Osteocyte (in vitro differentiated cells): ENCODE measurements around the gene DOK6. TPM values are rescaled to one million over a fixed set of nuclear protein-coding genes. Genes with fewer than 3 reads are reported as not detected.
"Not testable (repeated sequence)": the region's sequence is repeated elsewhere in the genome, so short reads cannot be mapped to it uniquely, and the experiment has no call there.

Experiments
- DNase-seq: peaks from one replicate; pipeline ENCODE4 v3.0.0; 2021; ENCODE audit warnings: mixed read lengths; ENCODE audit not compliant: unreplicated experiment; ENCODE audit errors: extremely low spot score
- H3K27ac Mint-ChIP-seq: one replicate; pipeline ENCODE4 v1.8.0; 2021; ENCODE audit warnings: mild to moderate bottlenecking, mixed read lengths; ENCODE audit not compliant: unreplicated experiment
- H3K27me3 Mint-ChIP-seq: one replicate; pipeline ENCODE4 v1.8.0; 2021; ENCODE audit warnings: mixed read lengths; ENCODE audit not compliant: unreplicated experiment
- H3K36me3 Mint-ChIP-seq: one replicate; pipeline ENCODE4 v1.8.0; 2021; ENCODE audit warnings: mixed read lengths; ENCODE audit not compliant: unreplicated experiment
- H3K4me1 Mint-ChIP-seq: one replicate; pipeline ENCODE4 v1.8.0; 2021; ENCODE audit warnings: mixed read lengths; ENCODE audit not compliant: unreplicated experiment
- H3K4me3 Mint-ChIP-seq: one replicate; pipeline ENCODE4 v1.8.0; 2021; ENCODE audit warnings: mild to moderate bottlenecking, moderate library complexity, mixed read lengths; ENCODE audit not compliant: unreplicated experiment
- H3K9me3 Mint-ChIP-seq: one replicate; pipeline ENCODE4 v1.8.0; 2021; ENCODE audit warnings: mixed read lengths; ENCODE audit not compliant: unreplicated experiment
- CTCF ChIP-seq: fragments of 200-600 bp; sonication (generic); IDR thresholded peaks from 2 replicates; pipeline ENCODE4 v1.5.0; 2021; ENCODE audit warnings: antibody characterized with exemption, mild to moderate bottlenecking, moderate library complexity
- long read RNA-seq: library from polyadenylated mRNA; unstranded; transcript quantifications from one replicate; pipeline ENCODE4 v2.0.0, GENCODE V29; 2021
- total RNA-seq: library from RNA; stranded (reverse); gene quantifications from 2 replicates; pipeline ENCODE4 v1.2.1, GENCODE V29; 2021

Gene DOK6
- 3.0 and 4.6 TPM in 2 replicates for total RNA-seq
- long read RNA-seq, full-length matches to known transcripts, result 1 of 1 reads
- long read RNA-seq, partial matches to known transcripts, result 0 of 1 reads
- long read RNA-seq, other reads (novel, unspliced or antisense), result 0 of 1 reads

- H3K4me1 Mint-ChIP-seq, result peaks cover 15% of the 10 kb centered on the region
- peak within 1 kb of the TSS; percentile 54 for H3K27ac Mint-ChIP-seq
- no peaks in the 10 kb centered on the region for H3K9me3 Mint-ChIP-seq
- no peak for DNase-seq
- H3K36me3 Mint-ChIP-seq, result peaks cover 2% of the 10 kb centered on the region
- peaks cover 55% of the 10 kb centered on the region for H3K27me3 Mint-ChIP-seq
- peak within 1 kb of the TSS; percentile 77 for H3K4me3 Mint-ChIP-seq
- TF ChIP-seq CTCF, result no peak
These were observed at the start of gene DOK6 for GRCh38 chr18:69400253-69400975. Gene DOK6, plus strand, starts transcription at chr18:69400888.

GRCh38 chr18:69353023-69353422 lies 47.7 kb upstream of the DOK6 start:
- peaks cover under 1% of the 10 kb centered on the region for H3K27me3 Mint-ChIP-seq
- DNase-seq, result no peak
- no peaks in the 10 kb centered on the region for H3K9me3 Mint-ChIP-seq
- H3K4me1 Mint-ChIP-seq, result no peaks in the 10 kb centered on the region
- TF ChIP-seq CTCF, result no peak
- no peaks in the 10 kb centered on the region for H3K36me3 Mint-ChIP-seq
- H3K4me3 Mint-ChIP-seq, result no peak overlapping the region
- H3K27ac Mint-ChIP-seq, result no peak overlapping the region

- Mint-ChIP-seq H3K9me3 (peaks cover 15% of the 10 kb centered on the region), H3K27me3 (no peaks in the 10 kb centered on the region), H3K4me1 (no peaks in the 10 kb centered on the region), H3K36me3 (no peaks in the 10 kb centered on the region), H3K27ac (no peak overlapping the region), H3K4me3 (no peak overlapping the region)
- no peak for TF ChIP-seq CTCF
- DNase-seq, result no peak
These were observed 43.1 kb upstream of the DOK6 start for GRCh38 chr18:69357590-69357989.

- H3K4me3 Mint-ChIP-seq, result no peak overlapping the region
- H3K4me1 Mint-ChIP-seq, result no peaks in the 10 kb centered on the region
- H3K27ac Mint-ChIP-seq, result no peak overlapping the region
- DNase-seq, result no peak
- H3K36me3 Mint-ChIP-seq, result no peaks in the 10 kb centered on the region
- TF ChIP-seq CTCF, result no peak
- H3K27me3 Mint-ChIP-seq, result no peaks in the 10 kb centered on the region
- peaks cover 15% of the 10 kb centered on the region for H3K9me3 Mint-ChIP-seq
These were observed 42.3 kb upstream of the DOK6 start for GRCh38 chr18:69358212-69358895.

GRCh38 chr18:69359768-69360167 lies 40.9 kb upstream of the DOK6 start:
- not testable (repeated sequence) for H3K36me3 Mint-ChIP-seq, H3K4me3 Mint-ChIP-seq, H3K4me1 Mint-ChIP-seq, H3K27ac Mint-ChIP-seq, H3K27me3 Mint-ChIP-seq, DNase-seq
- H3K9me3 Mint-ChIP-seq, result peaks cover 15% of the 10 kb centered on the region
